WTC11 (cell line): ENCODE measurements around the gene MT1H. TPM values are rescaled to one million over a fixed set of nuclear protein-coding genes. Genes with fewer than 3 reads are reported as not detected.

Experiments
- ATAC-seq: fragments of 200-7000 bp; cut with Tn5 transposase; 2 replicates; pipeline ENCODE4 v1.10.0; 2021; ENCODE audit warnings: mild to moderate bottlenecking, moderate library complexity
- CTCF ChIA-PET: fragments of 300-600 bp; sonication (Branson Sonifier 250); formaldehyde crosslinking; loops from one replicate; lab custom pipeline; 2021; ENCODE audit warnings: antibody characterized with exemption; lab: Charles Lee
- POLR2A ChIA-PET: fragments of 350-600 bp; sonication (Branson Sonifier 250); formaldehyde crosslinking; loops from one replicate; lab custom pipeline; 2021; ENCODE audit warnings: antibody characterized with exemption; lab: Charles Lee
- DNase-seq: peaks from one replicate; pipeline ENCODE4 v3.0.0; 2021; ENCODE audit warnings: low spot score
- H3K27ac Mint-ChIP-seq: 2 replicates; pipeline ENCODE4 v1.8.0; 2021; ENCODE audit warnings: mixed read lengths
- H3K27me3 Mint-ChIP-seq: 2 replicates; pipeline ENCODE4 v1.8.0; 2021; ENCODE audit warnings: low read depth, mild to moderate bottlenecking, moderate library complexity, mixed read lengths
- H3K36me3 Mint-ChIP-seq: 2 replicates; pipeline ENCODE4 v1.8.0; 2021; ENCODE audit warnings: mixed read lengths
- H3K4me1 Mint-ChIP-seq: 2 replicates; pipeline ENCODE4 v1.8.0; 2022; ENCODE audit warnings: mixed read lengths
- H3K4me3 Mint-ChIP-seq: 2 replicates; pipeline ENCODE4 v1.8.0; 2021; ENCODE audit warnings: mild to moderate bottlenecking, moderate library complexity, mixed read lengths
- H3K9me3 Mint-ChIP-seq: 2 replicates; pipeline ENCODE4 v1.8.0; 2021; ENCODE audit warnings: mixed read lengths
- AFF4 ChIP-seq: sonication (generic); formaldehyde crosslinking; IDR thresholded peaks from 2 replicates; pipeline ENCODE4 v1.8.1; 2023; ENCODE audit warnings: mild to moderate bottlenecking, missing genetic modification reagents, borderline replicate concordance
- E2F4 ChIP-seq: sonication (generic); formaldehyde crosslinking; IDR thresholded peaks from 2 replicates; pipeline ENCODE4 v1.8.1; 2022; ENCODE audit warnings: low read depth, mild to moderate bottlenecking, moderate library complexity, missing genetic modification reagents, borderline replicate concordance
- IRF2 ChIP-seq: sonication (generic); formaldehyde crosslinking; IDR thresholded peaks from 2 replicates; pipeline ENCODE4 v1.8.0; 2022; ENCODE audit warnings: low read depth, missing genetic modification reagents, borderline replicate concordance
- MAX ChIP-seq: sonication (generic); formaldehyde crosslinking; IDR thresholded peaks from 2 replicates; pipeline ENCODE4 v1.8.0; 2022; ENCODE audit warnings: mild to moderate bottlenecking, missing genetic modification reagents
- MXD4 ChIP-seq: fragments of 250-450 bp; sonication (Bioruptor Pico); IDR thresholded peaks from 2 replicates; pipeline ENCODE4 v1.8.0; 2021; ENCODE audit warnings: mild to moderate bottlenecking, moderate library complexity, borderline replicate concordance
- NR1H2 ChIP-seq: sonication (generic); formaldehyde crosslinking; IDR thresholded peaks from 2 replicates; pipeline ENCODE4 v1.9.0; 2021; ENCODE audit warnings: mild to moderate bottlenecking, moderate library complexity, missing genetic modification reagents
- NR3C1 ChIP-seq: sonication (generic); formaldehyde crosslinking; conservative IDR thresholded peaks from 2 replicates; pipeline ENCODE4 v1.8.1; 2023; ENCODE audit warnings: low read depth, mild to moderate bottlenecking, missing genetic modification reagents
- OVOL2 ChIP-seq: fragments of 250-450 bp; sonication (Bioruptor Pico); IDR thresholded peaks from 2 replicates; pipeline ENCODE4 v1.9.0; 2021; ENCODE audit warnings: mild to moderate bottlenecking, borderline replicate concordance
- ZNF121 ChIP-seq: sonication (generic); formaldehyde crosslinking; IDR thresholded peaks from 2 replicates; pipeline ENCODE4 v1.8.0; 2023; ENCODE audit warnings: missing genetic modification reagents
- ZNF281 ChIP-seq: sonication (generic); formaldehyde crosslinking; IDR thresholded peaks from 2 replicates; pipeline ENCODE4 v1.8.0; 2023; ENCODE audit warnings: mild to moderate bottlenecking, missing genetic modification reagents
- ZNF396 ChIP-seq: fragments of 250-450 bp; sonication (Bioruptor Pico); IDR thresholded peaks from 2 replicates; pipeline ENCODE4 v1.8.0; 2021; ENCODE audit warnings: mild to moderate bottlenecking, moderate library complexity, borderline replicate concordance
- ZNF671 ChIP-seq: fragments of 250-450 bp; sonication (Bioruptor Pico); IDR thresholded peaks from 2 replicates; pipeline ENCODE4 v1.8.0; 2021; ENCODE audit warnings: mild to moderate bottlenecking
- total RNA-seq: library from RNA; stranded (reverse); gene quantifications from 3 replicates; pipeline ENCODE4 v1.2.3, GENCODE V29; 2021
- TF ChIP-seq, protein P1 (sequence below): fragments of 250-450 bp; sonication (Bioruptor Pico); conservative IDR thresholded peaks from 2 replicates; pipeline ENCODE4 v1.9.0; 2021; ENCODE audit warnings: mild to moderate bottlenecking
- TF ChIP-seq, protein P2 (sequence below): sonication (generic); formaldehyde crosslinking; IDR thresholded peaks from 2 replicates; pipeline ENCODE4 v1.8.0; 2022; ENCODE audit warnings: mild to moderate bottlenecking, missing genetic modification reagents

Gene MT1H
- total RNA-seq, 1 experiment from 2014 or later = 122 TPM

GRCh38 chr16:56695246-56695645 lies 25.6 kb downstream of the MT1H start (continued):
- no peak for TF ChIP-seq ZNF281
- TF ChIP-seq, protein P1, sequence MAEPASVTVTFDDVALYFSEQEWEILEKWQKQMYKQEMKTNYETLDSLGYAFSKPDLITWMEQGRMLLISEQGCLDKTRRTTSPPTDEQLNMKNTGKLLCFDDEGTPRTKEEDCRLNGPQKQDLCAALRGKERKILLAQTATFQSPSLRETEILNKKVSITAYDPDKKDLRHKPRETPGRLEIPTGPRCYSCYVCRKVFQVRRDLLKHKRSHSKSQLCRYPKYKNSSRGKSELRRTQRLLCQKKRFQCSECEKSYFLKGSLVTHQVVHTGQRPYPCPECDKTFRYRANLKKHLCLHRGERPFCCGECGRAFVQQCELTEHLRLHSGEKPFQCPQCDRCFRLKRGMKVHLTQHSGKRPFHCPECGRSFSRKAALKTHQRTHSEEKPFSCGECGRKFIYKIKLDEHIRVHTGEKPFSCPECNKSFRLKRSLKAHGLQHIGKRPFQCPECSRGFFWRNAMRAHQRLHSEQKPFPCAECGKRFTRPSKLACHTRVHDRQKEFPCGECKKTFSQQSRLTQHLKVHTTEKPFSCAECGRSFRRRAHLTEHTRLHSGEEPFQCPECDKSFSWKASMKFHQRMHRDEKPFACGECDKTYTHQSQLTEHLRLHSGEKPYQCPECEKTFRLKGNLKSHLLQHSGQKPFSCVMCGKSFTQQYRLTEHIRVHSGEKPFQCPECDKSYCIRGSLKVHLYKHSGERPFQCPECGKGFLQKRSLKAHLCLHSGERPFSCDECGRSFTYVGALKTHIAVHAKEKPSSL (CRISPR knock-in tag) = no peak
- TF ChIP-seq ZNF121 (CRISPR knock-in tag) = no peak
- TF ChIP-seq, protein P2, sequence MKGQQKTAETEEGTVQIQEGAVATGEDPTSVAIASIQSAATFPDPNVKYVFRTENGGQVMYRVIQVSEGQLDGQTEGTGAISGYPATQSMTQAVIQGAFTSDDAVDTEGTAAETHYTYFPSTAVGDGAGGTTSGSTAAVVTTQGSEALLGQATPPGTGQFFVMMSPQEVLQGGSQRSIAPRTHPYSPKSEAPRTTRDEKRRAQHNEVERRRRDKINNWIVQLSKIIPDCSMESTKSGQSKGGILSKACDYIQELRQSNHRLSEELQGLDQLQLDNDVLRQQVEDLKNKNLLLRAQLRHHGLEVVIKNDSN = no peak
- TF ChIP-seq AFF4 (CRISPR knock-in tag) = no peak
- TF ChIP-seq ZNF671 (CRISPR knock-in tag) = no peak
- TF ChIP-seq MXD4 = no peak
- no peak for TF ChIP-seq E2F4 (CRISPR knock-in tag)
- TF ChIP-seq IRF2 (CRISPR knock-in tag) = no peak
- TF ChIP-seq, all 79 proteins: peak for 0

DNA sequence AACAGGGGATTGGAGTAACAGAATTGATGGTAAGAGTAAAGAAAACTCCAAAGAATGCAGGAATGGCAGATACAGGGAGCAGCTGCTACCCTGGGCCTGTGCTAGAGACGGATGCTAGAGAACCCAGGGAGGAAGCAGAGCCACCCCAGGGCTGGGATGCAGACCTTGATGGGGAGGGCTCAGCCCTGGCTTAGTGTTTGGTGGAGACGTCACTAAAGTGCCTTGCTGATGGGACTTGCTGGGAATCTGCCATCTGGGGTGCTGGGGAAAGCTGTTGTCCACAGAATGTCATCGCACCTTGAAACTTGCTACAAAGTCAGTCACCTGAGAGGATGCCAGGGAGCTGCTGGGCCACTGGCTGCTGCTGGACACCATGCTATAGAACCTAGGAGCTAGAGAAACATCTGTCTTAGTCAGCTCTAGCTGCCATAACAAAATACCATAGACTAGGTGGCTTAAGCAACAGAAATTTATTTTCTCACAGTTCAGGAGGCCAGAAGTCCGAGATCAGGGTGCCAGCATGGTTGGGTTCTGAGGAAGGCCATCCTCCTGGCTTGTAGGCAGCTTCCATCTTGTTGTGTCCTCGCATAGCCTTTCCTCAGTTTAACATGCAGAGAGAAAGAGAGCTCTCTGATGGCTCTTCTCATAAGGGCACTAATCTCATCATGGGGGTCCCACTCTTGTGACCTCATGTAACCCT lies 28.0 kb downstream of the MT1H start:
- peaks cover 19% of the 10 kb centered on the region for H3K4me1 Mint-ChIP-seq
- peaks cover 2% of the 10 kb centered on the region; the same call in 1 of the 2 replicates for H3K27me3 Mint-ChIP-seq
- ATAC-seq (no peak), DNase-seq (no peak)
- H3K27ac Mint-ChIP-seq = no peak overlapping the region
- no peak overlapping the region for H3K4me3 Mint-ChIP-seq
- peaks cover 5% of the 10 kb centered on the region; the same call in 1 of the 2 replicates for H3K36me3 Mint-ChIP-seq
- peaks cover 11% of the 10 kb centered on the region for H3K9me3 Mint-ChIP-seq
- ChIA-PET CTCF (interaction anchor here (1.2 kb wide), 1 partner anchor 24 kb away, joined by 3 read pairs; no protein-coding TSS in a partner anchor), POLR2A (interaction anchor here (0.7 kb wide), 1 partner anchor 241 kb away, joined by 3 read pairs; no protein-coding TSS in a partner anchor)
- TF ChIP-seq MAX = no peak
- TF ChIP-seq NR1H2 (CRISPR knock-in tag) = no peak
- no peak for TF ChIP-seq ZNF281
- no peak for TF ChIP-seq NR3C1
- no peak for TF ChIP-seq ZNF396 (CRISPR knock-in tag)
- no peak for TF ChIP-seq OVOL2 (CRISPR knock-in tag)
